ENCODE results near the gene ZBTB49.
"Not testable (repeated sequence)": the region's sequence is repeated elsewhere in the genome, so short reads cannot be mapped to it uniquely, and the experiment has no call there.

The ZBTB49 gene

GRCh38 chr4:4249866-4250265, 40.2 kb upstream of the ZBTB49 start:
- H3K4me3 ChIP-seq (ENCODE audit: low read depth, low read length) = no peak overlapping the region
- TF ChIP-seq CTCF (IDR thresholded peaks at IDR 0.05; ENCODE audit: low read depth, low read length) = no peak

- no peak overlapping the region for H3K4me3 ChIP-seq (ENCODE audit: low read depth, low read length)
- no peak for TF ChIP-seq CTCF (IDR thresholded peaks at IDR 0.05; ENCODE audit: low read depth, low read length)
Observed at GRCh38 chr4:4254199-4254598, 35.9 kb upstream of the ZBTB49 start.

- no peak overlapping the region for H3K4me3 ChIP-seq (ENCODE audit: low read depth, low read length)
- TF ChIP-seq CTCF (IDR thresholded peaks at IDR 0.05; ENCODE audit: low read depth, low read length) = no peak
Observed at GRCh38 chr4:4254666-4255065, 35.4 kb upstream of the ZBTB49 start.

GRCh38 chr4:4256799-4257198, 33.3 kb upstream of the ZBTB49 start:
- no peak overlapping the region for H3K4me3 ChIP-seq (ENCODE audit: low read depth, low read length)
- no peak for TF ChIP-seq CTCF (IDR thresholded peaks at IDR 0.05; ENCODE audit: low read depth, low read length)

GRCh38 chr4:4257705-4258104, 32.3 kb upstream of the ZBTB49 start:
- H3K4me3 ChIP-seq (ENCODE audit: low read depth, low read length) = not testable (repeated sequence)

- H3K4me3 ChIP-seq (ENCODE audit: low read depth, low read length) = no peak overlapping the region
- TF ChIP-seq CTCF (IDR thresholded peaks at IDR 0.05; ENCODE audit: low read depth, low read length) = no peak
Observed at GRCh38 chr4:4259484-4260100, 30.5 kb upstream of the ZBTB49 start.

GRCh38 chr4:4260185-4260751, 29.8 kb upstream of the ZBTB49 start:
- peak; percentile 24; the same call in 1 of the 2 replicates for TF ChIP-seq CTCF (IDR thresholded peaks at IDR 0.05; ENCODE audit: low read depth, low read length)
- H3K4me3 ChIP-seq (ENCODE audit: low read depth, low read length) = no peak overlapping the region

GRCh38 chr4:4267981-4268380, 22.1 kb upstream of the ZBTB49 start:
- no peak for TF ChIP-seq CTCF (IDR thresholded peaks at IDR 0.05; ENCODE audit: low read depth, low read length)

More at GRCh38 chr4:4267981-4268380, 22.1 kb upstream of the ZBTB49 start:
- H3K4me3 ChIP-seq (ENCODE audit: low read depth, low read length) = no peak overlapping the region
